Epithelial cell of proximal tubule (primary cell): ENCODE data around the gene TSEN34. TPM values are rescaled to one million over a fixed set of nuclear protein-coding genes. Genes with fewer than 3 reads are reported as not detected.

Experiments
- DNase-seq: peaks from one replicate; pipeline ENCODE4 v3.0.0-alpha.2; 2011; ENCODE audit warnings: low read depth
- H3K4me3 ChIP-seq: 2 replicates; pipeline ENCODE4 v1.5.1; 2011; ENCODE audit warnings: low read depth, mild to moderate bottlenecking, low read length
- CTCF ChIP-seq: conservative IDR thresholded peaks from 2 replicates; pipeline ENCODE4 v1.5.1; 2012; ENCODE audit warnings: low read depth, mild to moderate bottlenecking, low read length
- total RNA-seq: library from RNA; depleted of rRNA; stranded (reverse); fragments of >200 nt; gene quantifications from 2 replicates; pipeline ENCODE4 v1.2.3, GENCODE V29; 2015

Gene TSEN34
- total RNA-seq, 1 donor from 2014 or later = 174 TPM

DNA sequence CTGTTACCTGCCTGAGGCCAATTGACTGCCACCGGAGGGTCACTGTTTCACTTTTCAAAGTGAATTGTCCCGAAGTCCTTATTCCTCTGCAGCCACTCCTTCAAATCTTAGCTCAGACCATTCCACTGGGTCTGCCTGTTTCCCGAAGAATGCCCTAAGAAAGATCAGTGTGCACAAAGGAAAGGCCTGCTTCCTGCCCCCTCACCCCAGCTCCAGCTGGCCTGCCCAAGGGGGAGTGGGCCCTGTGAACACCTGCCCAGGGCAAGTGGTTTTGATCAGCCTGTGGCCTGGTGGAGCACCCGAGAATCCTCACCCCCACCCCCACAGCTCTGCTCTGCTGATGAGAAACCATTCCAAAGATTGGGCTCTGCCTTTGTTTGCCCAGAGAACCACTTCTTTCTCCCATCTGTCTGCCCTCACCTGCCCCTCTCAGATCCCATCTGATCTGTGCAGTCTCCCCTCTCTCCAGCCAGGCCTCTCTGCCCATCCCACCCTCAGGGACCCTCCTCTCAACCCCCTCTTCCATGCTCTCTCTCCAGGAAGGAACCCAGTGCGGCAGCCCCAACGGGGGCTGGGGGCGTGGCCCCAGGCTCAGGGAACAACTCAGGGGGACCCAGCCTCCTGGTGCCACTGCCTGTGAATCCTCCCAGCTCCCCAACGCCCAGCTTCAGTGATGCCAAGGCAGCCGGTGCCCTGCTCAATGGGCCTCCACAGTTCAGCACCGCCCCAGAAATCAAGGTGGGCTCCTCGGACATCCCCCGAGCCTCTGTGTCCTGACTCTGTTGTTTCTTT lies 41.9 kb upstream of the TSEN34 start:
- no peak for TF ChIP-seq CTCF
- no peak overlapping the region for H3K4me3 ChIP-seq
- DNase-seq = no peak

GRCh38 chr19:54151362-54152035 lies 39.6 kb upstream of the TSEN34 start:
- no peak overlapping the region for H3K4me3 ChIP-seq
- no peak for TF ChIP-seq CTCF
- DNase-seq = no peak

GRCh38 chr19:54152267-54152666 lies 38.8 kb upstream of the TSEN34 start:
- H3K4me3 ChIP-seq = no peak overlapping the region
- no peak for DNase-seq
- TF ChIP-seq CTCF = no peak

DNA sequence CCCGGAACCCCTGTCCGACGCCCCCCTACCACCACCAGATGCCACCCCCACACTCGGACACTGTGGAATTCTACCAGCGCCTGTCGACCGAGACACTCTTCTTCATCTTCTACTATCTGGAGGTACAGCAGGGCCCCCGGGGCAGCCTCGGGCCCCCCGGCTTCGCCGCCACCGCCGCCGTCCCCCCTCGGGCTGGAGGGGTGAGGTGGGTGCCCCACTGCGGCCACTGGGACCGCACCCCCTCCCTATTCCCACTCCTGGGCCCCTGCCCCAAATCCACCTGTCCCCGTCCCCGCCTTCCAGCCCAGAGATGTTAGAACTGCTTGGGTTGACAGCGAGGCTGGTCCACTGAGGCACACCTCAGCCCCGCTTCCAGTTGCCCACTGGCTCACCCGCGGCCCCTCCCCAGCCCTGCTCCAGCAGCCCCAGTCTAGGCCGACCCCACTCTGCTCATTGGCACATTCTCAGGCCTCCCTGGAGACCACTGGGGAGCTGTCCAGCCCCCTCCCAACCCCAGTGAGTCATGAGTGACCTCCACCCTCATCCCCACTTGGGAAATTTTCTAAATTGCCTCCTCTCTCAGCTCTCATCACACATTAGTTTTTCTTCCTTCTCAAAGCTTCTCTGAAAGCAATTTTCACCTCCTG lies 38.1 kb upstream of the TSEN34 start:
- no peak for DNase-seq
- no peak for TF ChIP-seq CTCF
- no peak overlapping the region for H3K4me3 ChIP-seq

DNA sequence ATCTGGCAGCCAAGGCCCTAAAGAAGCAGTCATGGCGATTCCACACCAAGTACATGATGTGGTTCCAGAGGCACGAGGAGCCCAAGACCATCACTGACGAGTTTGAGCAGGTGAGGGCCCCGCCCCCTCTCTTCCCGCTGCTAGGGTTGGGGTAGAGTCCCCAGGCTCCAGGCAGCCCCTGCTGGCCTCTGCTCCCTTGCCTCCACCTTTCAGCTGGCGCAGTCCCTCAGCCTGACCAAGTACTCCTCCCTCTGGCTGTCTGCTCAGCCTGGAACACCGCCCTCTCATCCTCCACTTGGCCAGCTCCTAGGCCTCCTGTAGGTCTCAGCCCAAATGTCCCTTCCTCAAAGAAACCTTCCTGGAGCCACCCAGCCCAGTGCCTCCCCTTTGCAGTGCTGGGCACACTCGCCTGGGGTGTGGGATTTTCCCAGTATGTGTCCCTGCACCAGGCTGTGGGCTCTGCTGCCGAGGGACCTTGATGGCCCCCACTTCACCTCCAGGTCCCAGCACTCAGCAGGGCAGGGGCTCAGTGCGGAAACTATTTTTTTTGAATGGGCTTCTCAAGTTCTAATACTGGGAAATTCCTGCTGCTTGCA lies 37.3 kb upstream of the TSEN34 start:
- TF ChIP-seq CTCF = no peak
- DNase-seq = no peak
- no peak overlapping the region for H3K4me3 ChIP-seq

GRCh38 chr19:54154603-54155345 lies 36.3 kb upstream of the TSEN34 start:
- DNase-seq = no peak
- TF ChIP-seq CTCF = no peak
- no peak overlapping the region for H3K4me3 ChIP-seq
